Neural cell (in vitro differentiated cells): ENCODE results near the gene SFXN2. TPM values are rescaled to one million over a fixed set of nuclear protein-coding genes. Genes with fewer than 3 reads are reported as not detected.
"Not testable (repeated sequence)": the region's sequence is repeated elsewhere in the genome, so short reads cannot be mapped to it uniquely, and the experiment has no call there.

Source experiments
- H2AFZ ChIP-seq: fragments of 200-600, 300-800 bp; sonication (generic), shearing (Covaris generic); 2 replicates; pipeline ENCODE4 v1.6.0; 2014; ENCODE audit warnings: low read depth, mild to moderate bottlenecking, antibody characterized with exemption, low read length, moderate library complexity
- H3F3A ChIP-seq: fragments of 200-600 bp; shearing (Covaris generic); 2 replicates; pipeline ENCODE4 v1.6.1; 2016; ENCODE audit warnings: mild to moderate bottlenecking, moderate library complexity, mixed read lengths, antibody characterized with exemption, low read length; ENCODE audit not compliant: insufficient read depth, poor library complexity, severe bottlenecking
- H3K27ac ChIP-seq: fragments of 200-600, 300-800 bp; sonication (generic), shearing (Covaris generic); 2 replicates; pipeline ENCODE4 v1.5.1; 2014; ENCODE audit warnings: mild to moderate bottlenecking, low read length, moderate library complexity
- H3K27me3 ChIP-seq: fragments of 300-800, 200-600 bp; sonication (generic), shearing (Covaris generic); 2 replicates; pipeline ENCODE4 v1.6.0; 2014; ENCODE audit warnings: mild to moderate bottlenecking, low read depth, low read length, moderate library complexity; ENCODE audit not compliant: insufficient read depth
- H3K36me3 ChIP-seq: fragments of 300-800, 200-600 bp; sonication (generic), shearing (Covaris generic); 2 replicates; pipeline ENCODE4 v1.5.1; 2014; ENCODE audit warnings: mild to moderate bottlenecking, antibody characterized with exemption, low read length, moderate library complexity; ENCODE audit not compliant: insufficient read depth
- H3K4me2 ChIP-seq: fragments of 300-800, 200-600 bp; sonication (generic), shearing (Covaris generic); 2 replicates; pipeline ENCODE4 v1.6.0; 2014; ENCODE audit warnings: mild to moderate bottlenecking, low read length
- H3K4me3 ChIP-seq: fragments of 300-800, 200-600 bp; sonication (generic), shearing (Covaris generic); 2 replicates; pipeline ENCODE4 v1.5.1; 2014; ENCODE audit warnings: mild to moderate bottlenecking, low read length, moderate library complexity
- H3K79me2 ChIP-seq: fragments of 200-600 bp; shearing (Covaris generic); replicated peaks from 2 replicates; pipeline ENCODE4 v1.6.0; 2014; ENCODE audit warnings: mild to moderate bottlenecking, low read length, moderate library complexity; ENCODE audit not compliant: insufficient read depth
- H3K9ac ChIP-seq: fragments of 300-800, 200-600 bp; sonication (generic), shearing (Covaris generic); 2 replicates; pipeline ENCODE4 v1.6.1; 2016; ENCODE audit warnings: mild to moderate bottlenecking, low read length, mixed read lengths
- H3K9me2 ChIP-seq: fragments of 200-600 bp; shearing (Covaris generic); 2 replicates; pipeline ENCODE4 v1.6.1; 2016; ENCODE audit warnings: mild to moderate bottlenecking, low read length, mixed read lengths; ENCODE audit not compliant: insufficient read depth
- H3K9me3 ChIP-seq: fragments of 200-600, 300-800 bp; sonication (generic), shearing (Covaris generic); 2 replicates; pipeline ENCODE4 v1.6.1; 2016; ENCODE audit warnings: mild to moderate bottlenecking, mixed run types, low read length, moderate library complexity, mixed read lengths
- H4K20me1 ChIP-seq: fragments of 200-600 bp; shearing (Covaris generic); 2 replicates; pipeline ENCODE4 v1.6.1; 2016; ENCODE audit warnings: mild to moderate bottlenecking, mixed run types; ENCODE audit not compliant: insufficient read depth
- EP300 ChIP-seq: fragments of 450-650 bp; conservative IDR thresholded peaks from 2 replicates; pipeline ENCODE4 v1.6.1; 2014; ENCODE audit warnings: antibody characterized with exemption, mild to moderate bottlenecking, moderate library complexity; ENCODE audit not compliant: poor library complexity, severe bottlenecking
- EZH2 ChIP-seq: fragments of 200-600, 300-800 bp; shearing (Covaris generic), sonication (generic); IDR thresholded peaks from 2 replicates; pipeline ENCODE4 v1.6.1; 2014; ENCODE audit warnings: antibody characterized with exemption, low read length, borderline replicate concordance, mild to moderate bottlenecking; ENCODE audit not compliant: insufficient read depth, poor library complexity, severe bottlenecking
- MXI1 ChIP-seq: fragments of 450-650 bp; conservative IDR thresholded peaks from 2 replicates; pipeline ENCODE4 v1.6.1; 2014; ENCODE audit warnings: antibody characterized with exemption, mild to moderate bottlenecking; ENCODE audit not compliant: poor library complexity, severe bottlenecking
- POLR2AphosphoS5 ChIP-seq: IDR thresholded peaks from 2 replicates; pipeline ENCODE4 v1.6.1; 2012
- RAD21 ChIP-seq: fragments of 450-650 bp; conservative IDR thresholded peaks from 2 replicates; pipeline ENCODE4 v1.6.1; 2014; ENCODE audit warnings: antibody characterized with exemption, mild to moderate bottlenecking, moderate library complexity
- SMC3 ChIP-seq: fragments of 450-650 bp; conservative IDR thresholded peaks from 2 replicates; pipeline ENCODE4 v1.6.1; 2014; ENCODE audit warnings: antibody characterized with exemption, mild to moderate bottlenecking, moderate library complexity; ENCODE audit not compliant: poor library complexity
- TAF1 ChIP-seq: IDR thresholded peaks from 2 replicates; pipeline ENCODE4 v1.6.1; 2012; ENCODE audit warnings: low read depth
- polyA plus RNA-seq: library from polyadenylated mRNA; depleted of rRNA; stranded (reverse); fragments of >200 nt; gene quantifications from 2 replicates; pipeline ENCODE4 v1.2.3, GENCODE V29; 2014
- TF ChIP-seq, protein P1 (sequence below): fragments of 450-650 bp; IDR thresholded peaks from 2 replicates; pipeline ENCODE4 v1.5.1; 2014; ENCODE audit warnings: antibody characterized with exemption, mild to moderate bottlenecking, moderate library complexity; ENCODE audit not compliant: poor library complexity, severe bottlenecking
- TF ChIP-seq, protein P2 (sequence below): IDR thresholded peaks from 2 replicates; pipeline ENCODE4 v1.6.1; 2012; ENCODE audit warnings: borderline replicate concordance

Gene SFXN2
- polyA plus RNA-seq, 1 donor from 2014 or later = 16.0 TPM

DNA sequence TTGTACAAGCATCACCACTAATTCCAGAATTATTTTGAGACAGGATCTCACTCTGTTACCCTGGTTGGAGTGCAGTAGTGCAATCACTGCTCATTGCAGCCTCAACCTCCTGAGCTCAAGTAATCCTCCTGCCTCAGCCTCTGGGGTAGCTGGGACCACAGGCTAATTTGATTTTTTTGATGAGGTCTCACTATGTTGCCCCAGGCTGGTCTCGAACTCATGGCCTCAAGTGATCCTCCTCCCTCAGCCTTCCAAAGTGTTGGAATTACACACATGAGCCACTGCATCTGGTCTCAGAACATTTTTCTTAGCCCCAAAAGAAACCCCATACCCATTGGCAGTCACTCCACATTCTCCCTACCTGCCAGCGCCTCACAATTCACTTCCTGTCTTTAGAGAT lies 25.8 kb downstream of the SFXN2 start:
- H3K4me3 ChIP-seq = no peak overlapping the region
- H3K9ac ChIP-seq = no peak overlapping the region
- no peaks in the 10 kb centered on the region for H3K9me3 ChIP-seq
- TF ChIP-seq, protein P1, sequence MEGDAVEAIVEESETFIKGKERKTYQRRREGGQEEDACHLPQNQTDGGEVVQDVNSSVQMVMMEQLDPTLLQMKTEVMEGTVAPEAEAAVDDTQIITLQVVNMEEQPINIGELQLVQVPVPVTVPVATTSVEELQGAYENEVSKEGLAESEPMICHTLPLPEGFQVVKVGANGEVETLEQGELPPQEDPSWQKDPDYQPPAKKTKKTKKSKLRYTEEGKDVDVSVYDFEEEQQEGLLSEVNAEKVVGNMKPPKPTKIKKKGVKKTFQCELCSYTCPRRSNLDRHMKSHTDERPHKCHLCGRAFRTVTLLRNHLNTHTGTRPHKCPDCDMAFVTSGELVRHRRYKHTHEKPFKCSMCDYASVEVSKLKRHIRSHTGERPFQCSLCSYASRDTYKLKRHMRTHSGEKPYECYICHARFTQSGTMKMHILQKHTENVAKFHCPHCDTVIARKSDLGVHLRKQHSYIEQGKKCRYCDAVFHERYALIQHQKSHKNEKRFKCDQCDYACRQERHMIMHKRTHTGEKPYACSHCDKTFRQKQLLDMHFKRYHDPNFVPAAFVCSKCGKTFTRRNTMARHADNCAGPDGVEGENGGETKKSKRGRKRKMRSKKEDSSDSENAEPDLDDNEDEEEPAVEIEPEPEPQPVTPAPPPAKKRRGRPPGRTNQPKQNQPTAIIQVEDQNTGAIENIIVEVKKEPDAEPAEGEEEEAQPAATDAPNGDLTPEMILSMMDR = no peak
- TF ChIP-seq EZH2 (no peak), EP300 (no peak), SMC3 (no peak), TAF1 (no peak), RAD21 (no peak), MXI1 (no peak), POLR2AphosphoS5 (no peak)
- TF ChIP-seq, protein P2, sequence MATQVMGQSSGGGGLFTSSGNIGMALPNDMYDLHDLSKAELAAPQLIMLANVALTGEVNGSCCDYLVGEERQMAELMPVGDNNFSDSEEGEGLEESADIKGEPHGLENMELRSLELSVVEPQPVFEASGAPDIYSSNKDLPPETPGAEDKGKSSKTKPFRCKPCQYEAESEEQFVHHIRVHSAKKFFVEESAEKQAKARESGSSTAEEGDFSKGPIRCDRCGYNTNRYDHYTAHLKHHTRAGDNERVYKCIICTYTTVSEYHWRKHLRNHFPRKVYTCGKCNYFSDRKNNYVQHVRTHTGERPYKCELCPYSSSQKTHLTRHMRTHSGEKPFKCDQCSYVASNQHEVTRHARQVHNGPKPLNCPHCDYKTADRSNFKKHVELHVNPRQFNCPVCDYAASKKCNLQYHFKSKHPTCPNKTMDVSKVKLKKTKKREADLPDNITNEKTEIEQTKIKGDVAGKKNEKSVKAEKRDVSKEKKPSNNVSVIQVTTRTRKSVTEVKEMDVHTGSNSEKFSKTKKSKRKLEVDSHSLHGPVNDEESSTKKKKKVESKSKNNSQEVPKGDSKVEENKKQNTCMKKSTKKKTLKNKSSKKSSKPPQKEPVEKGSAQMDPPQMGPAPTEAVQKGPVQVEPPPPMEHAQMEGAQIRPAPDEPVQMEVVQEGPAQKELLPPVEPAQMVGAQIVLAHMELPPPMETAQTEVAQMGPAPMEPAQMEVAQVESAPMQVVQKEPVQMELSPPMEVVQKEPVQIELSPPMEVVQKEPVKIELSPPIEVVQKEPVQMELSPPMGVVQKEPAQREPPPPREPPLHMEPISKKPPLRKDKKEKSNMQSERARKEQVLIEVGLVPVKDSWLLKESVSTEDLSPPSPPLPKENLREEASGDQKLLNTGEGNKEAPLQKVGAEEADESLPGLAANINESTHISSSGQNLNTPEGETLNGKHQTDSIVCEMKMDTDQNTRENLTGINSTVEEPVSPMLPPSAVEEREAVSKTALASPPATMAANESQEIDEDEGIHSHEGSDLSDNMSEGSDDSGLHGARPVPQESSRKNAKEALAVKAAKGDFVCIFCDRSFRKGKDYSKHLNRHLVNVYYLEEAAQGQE = no peak
- H3K9me2 ChIP-seq = no peaks in the 10 kb centered on the region
- H2AFZ ChIP-seq = no peak overlapping the region
- no peaks in the 10 kb centered on the region for H4K20me1 ChIP-seq
- no peaks in the 10 kb centered on the region for H3F3A ChIP-seq
- no peak overlapping the region for H3K4me2 ChIP-seq
- peaks cover 13% of the 10 kb centered on the region for H3K79me2 ChIP-seq
- no peak overlapping the region for H3K27ac ChIP-seq
- H3K36me3 ChIP-seq = no peaks in the 10 kb centered on the region
- no peaks in the 10 kb centered on the region for H3K27me3 ChIP-seq

DNA sequence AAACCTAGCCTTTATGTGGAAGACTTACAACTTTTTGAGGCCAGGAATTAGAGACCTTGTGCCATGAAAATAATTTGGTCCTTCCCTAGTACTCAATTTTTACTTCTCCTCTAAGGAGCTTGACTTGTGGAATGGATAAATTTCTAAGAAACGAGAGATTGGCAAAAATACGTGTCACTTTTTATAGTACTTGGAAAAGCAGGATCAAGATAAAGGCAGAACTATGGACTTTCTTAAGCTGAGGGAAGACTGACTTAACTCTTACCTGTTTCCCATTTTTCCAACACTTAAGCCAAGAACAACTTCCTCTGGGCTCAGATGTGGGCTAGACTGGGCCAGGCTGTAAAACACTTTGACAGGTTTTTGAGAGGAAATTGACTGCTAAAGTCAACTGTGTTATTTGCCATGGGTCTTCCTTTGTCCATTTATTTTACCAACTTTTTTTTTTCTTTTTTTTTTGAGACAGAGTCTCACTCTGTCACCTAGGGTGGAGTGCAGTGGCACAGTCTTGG lies 27.3 kb downstream of the SFXN2 start:
- H2AFZ ChIP-seq = no peak overlapping the region
- no peak overlapping the region for H3K9ac ChIP-seq
- H3K36me3 ChIP-seq = no peaks in the 10 kb centered on the region
- no peaks in the 10 kb centered on the region for H3K27me3 ChIP-seq
- H4K20me1 ChIP-seq = no peaks in the 10 kb centered on the region
- peaks cover 25% of the 10 kb centered on the region for H3K79me2 ChIP-seq
- no peaks in the 10 kb centered on the region for H3K9me3 ChIP-seq
- H3K4me3 ChIP-seq = no peak overlapping the region
- H3K27ac ChIP-seq = no peak overlapping the region
- TF ChIP-seq MXI1 = no peak
- TF ChIP-seq, protein P1 = no peak
- TF ChIP-seq EZH2 = no peak
- TF ChIP-seq POLR2AphosphoS5 = no peak
- no peak for TF ChIP-seq EP300
- TF ChIP-seq, protein P2 = no peak
- TF ChIP-seq TAF1 = no peak
- no peak for TF ChIP-seq RAD21
- no peak for TF ChIP-seq SMC3
- H3K9me2 ChIP-seq = no peaks in the 10 kb centered on the region
- no peak overlapping the region for H3K4me2 ChIP-seq
- H3F3A ChIP-seq = no peaks in the 10 kb centered on the region

DNA sequence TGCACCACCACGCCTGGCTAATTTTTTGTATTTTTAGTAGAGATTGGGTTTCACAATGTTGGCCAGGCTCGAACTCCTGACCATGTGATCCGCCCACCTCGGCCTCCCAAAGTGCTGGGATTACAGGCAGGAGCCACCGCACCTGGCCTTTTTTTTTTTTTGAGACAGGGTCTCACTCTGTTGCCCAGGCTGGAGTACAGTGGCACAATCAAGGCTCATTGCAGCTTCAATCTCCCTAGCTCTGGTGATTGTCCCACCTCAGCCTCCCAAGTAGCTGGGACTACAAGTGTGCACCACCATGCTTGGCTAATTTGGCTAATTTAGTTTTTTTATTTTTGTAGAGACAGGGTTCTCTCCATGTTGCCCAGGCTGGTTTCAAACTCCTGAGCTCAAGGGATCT lies 27.9 kb downstream of the SFXN2 start:
- H4K20me1 ChIP-seq, H3K4me3 ChIP-seq, H3K9me2 ChIP-seq, H3K9me3 ChIP-seq, H3K27me3 ChIP-seq, H3F3A ChIP-seq, H3K4me2 ChIP-seq, H3K36me3 ChIP-seq, H3K27ac ChIP-seq, H3K9ac ChIP-seq, H2AFZ ChIP-seq: not testable (repeated sequence)
- peaks cover 25% of the 10 kb centered on the region for H3K79me2 ChIP-seq
